Liver (tissue), 9 donors: ENCODE data around the gene MPP7. TPM values are rescaled to one million over a fixed set of nuclear protein-coding genes. Genes with fewer than 3 reads are reported as not detected.

Experiments used
- DNase-seq: peaks from one replicate; pipeline ENCODE4 v3.0.0-alpha.2; 2017; ENCODE audit warnings: low spot score
- H3K27ac ChIP-seq, 2 donors: one replicate each; pipeline ENCODE4 v1.7.0; 2013; ENCODE audit warnings: inconsistent platforms in 2 of 2, low read length in 2 of 2, control low read depth in 1 of 2, low read depth in 1 of 2, mild to moderate bottlenecking in 1 of 2
- H3K27me3 ChIP-seq, 4 donors: one replicate each; pipeline versions ENCODE4 v1.6.1 to v1.7.0; 2013; ENCODE audit warnings: low read length in 3 of 4, inconsistent platforms in 1 of 4, mild to moderate bottlenecking in 1 of 4, moderate library complexity in 1 of 4; ENCODE audit not compliant: control insufficient read depth in 4 of 4, insufficient read depth in 4 of 4
- H3K36me3 ChIP-seq, 4 donors: one replicate each; pipeline versions ENCODE4 v1.6.1 to v1.7.0; 2013; ENCODE audit warnings: low read length in 3 of 4, mild to moderate bottlenecking in 3 of 4, low read depth in 1 of 4, moderate library complexity in 1 of 4; ENCODE audit not compliant: control insufficient read depth in 4 of 4, insufficient read depth in 3 of 4
- H3K4me1 ChIP-seq, 4 donors: one replicate each; pipeline versions ENCODE4 v1.6.1 to v1.7.0; 2013; ENCODE audit warnings: low read length in 3 of 4, mild to moderate bottlenecking in 3 of 4, moderate library complexity in 1 of 4; ENCODE audit not compliant: control insufficient read depth in 4 of 4, insufficient read depth in 4 of 4
- H3K4me3 ChIP-seq, 3 donors: one replicate each; pipeline versions ENCODE4 v1.6.1 to v1.7.0; 2013; ENCODE audit warnings: low read length in 3 of 3, control low read depth in 1 of 3, low read depth in 1 of 3, mild to moderate bottlenecking in 1 of 3
- H3K9ac ChIP-seq, 2 donors: one replicate each; pipeline ENCODE4 v1.7.0; 2013; ENCODE audit warnings: low read length in 2 of 2, mild to moderate bottlenecking in 2 of 2, moderate library complexity in 2 of 2, control low read depth in 1 of 2, low read depth in 1 of 2
- H3K9me3 ChIP-seq, 4 donors: one replicate each; pipeline versions ENCODE4 v1.6.1 to v1.7.0; 2013; ENCODE audit warnings: low read length in 3 of 4; ENCODE audit not compliant: control insufficient read depth in 4 of 4
- EGR1 ChIP-seq, 2 donors: IDR thresholded peaks; 2 replicates each; pipeline ENCODE4 v1.6.1; 2016 to 2018; ENCODE audit warnings: antibody characterized with exemption in 2 of 2, low read depth in 2 of 2
- FOXA1 ChIP-seq: IDR thresholded peaks from 2 replicates; pipeline ENCODE4 v1.6.1; 2016; ENCODE audit warnings: antibody characterized with exemption
- FOXA2 ChIP-seq: IDR thresholded peaks from 2 replicates; pipeline ENCODE4 v1.6.1; 2016; ENCODE audit warnings: antibody characterized with exemption
- HNF4A ChIP-seq, 2 donors: conservative IDR thresholded peaks; 2 replicates each; pipeline ENCODE4 v1.6.1; 2016; ENCODE audit warnings: antibody characterized with exemption in 2 of 2, mild to moderate bottlenecking in 2 of 2
- HNF4G ChIP-seq: IDR thresholded peaks from 2 replicates; pipeline ENCODE4 v1.6.1; 2016; ENCODE audit warnings: antibody characterized with exemption
- JUND ChIP-seq, 2 donors: IDR thresholded peaks; 2 replicates each; pipeline ENCODE4 v1.6.1; 2016; ENCODE audit warnings: antibody characterized with exemption in 2 of 2
- NR2F2 ChIP-seq: IDR thresholded peaks from 2 replicates; pipeline ENCODE4 v1.6.1; 2016; ENCODE audit warnings: antibody characterized with exemption
- RAD21 ChIP-seq, 2 donors: IDR thresholded peaks; 2 replicates each; pipeline ENCODE4 v1.6.1; 2016; ENCODE audit warnings: antibody characterized with exemption in 2 of 2, mild to moderate bottlenecking in 2 of 2
- RXRA ChIP-seq, 2 donors: IDR thresholded peaks; 2 replicates each; pipeline ENCODE4 v1.6.1; 2017 to 2018; ENCODE audit warnings: antibody characterized with exemption in 2 of 2, mild to moderate bottlenecking in 1 of 2
- SP1 ChIP-seq: IDR thresholded peaks from 2 replicates; pipeline ENCODE4 v1.6.1; 2018; ENCODE audit warnings: antibody characterized with exemption, mild to moderate bottlenecking
- TAF1 ChIP-seq: conservative IDR thresholded peaks from 2 replicates; pipeline ENCODE4 v1.6.1; 2016; ENCODE audit warnings: antibody characterized with exemption, mild to moderate bottlenecking
- YY1 ChIP-seq: IDR thresholded peaks from 2 replicates; pipeline ENCODE4 v1.6.1; 2016; ENCODE audit warnings: antibody characterized with exemption, mild to moderate bottlenecking
- WGBS: extraction: QIAGEN DNeasy Blood & Tissue Kit; methylation state at CpG from one replicate; pipeline ENCODE4 v1.1.7; 2013; 5-methylcytosine and 5-hydroxymethylcytosine counted together
- polyA plus RNA-seq, 2 donors: library from polyadenylated mRNA; stranded (reverse) in 1 of 2; unstranded in 1 of 2; fragments of 200-250 nt in 1 of 2; fragments of >200 nt in 1 of 2; fragmentation: Nextera tagmentation in 1 of 2; extraction: Ambion mirVana in 1 of 2; gene quantifications; one replicate each; pipeline versions ENCODE4 v1.2.1 to v1.2.3, GENCODE V29; 2013 to 2015
- total RNA-seq, 2 donors: library from RNA; depleted of rRNA; stranded (reverse); fragments of >200 nt; gene quantifications; one replicate each; pipeline ENCODE4 v1.2.3, GENCODE V29; 2014
- TF ChIP-seq, protein P1 (sequence below): IDR thresholded peaks from 2 replicates; pipeline ENCODE4 v1.6.1; 2016; ENCODE audit warnings: antibody characterized with exemption, mild to moderate bottlenecking
- TF ChIP-seq, protein P2 (sequence below): IDR thresholded peaks from 2 replicates; pipeline ENCODE4 v1.6.1; 2016; ENCODE audit warnings: antibody characterized with exemption
- TF ChIP-seq, protein P3 (sequence below): IDR thresholded peaks from 2 replicates; pipeline ENCODE4 v1.6.1; 2016; ENCODE audit warnings: antibody characterized with exemption
- donor health status: healthy.
- donor health status: healthy.
- donor health status: healthy.
- donor health status: healthy.
- donor health status: healthy.

Gene MPP7
- total and polyA plus RNA-seq, 4 donors, result 0.69 to 3.8 (median 2.5) TPM

- Histone ChIP-seq H3K4me1 (no peaks in the 10 kb centered on the region), H3K27ac (no peak overlapping the region), H3K9ac (no peak overlapping the region), H3K27me3 (peaks cover 0 to 2% (median 0%) of the 10 kb centered on the region in 4 donors), H3K9me3 (no peaks in the 10 kb centered on the region), H3K4me3 (no peak overlapping the region), H3K36me3 (no peaks in the 10 kb centered on the region)
- 95% methylated on average over 1 of the region's 1 CpG for WGBS
- TF ChIP-seq, protein P1, sequence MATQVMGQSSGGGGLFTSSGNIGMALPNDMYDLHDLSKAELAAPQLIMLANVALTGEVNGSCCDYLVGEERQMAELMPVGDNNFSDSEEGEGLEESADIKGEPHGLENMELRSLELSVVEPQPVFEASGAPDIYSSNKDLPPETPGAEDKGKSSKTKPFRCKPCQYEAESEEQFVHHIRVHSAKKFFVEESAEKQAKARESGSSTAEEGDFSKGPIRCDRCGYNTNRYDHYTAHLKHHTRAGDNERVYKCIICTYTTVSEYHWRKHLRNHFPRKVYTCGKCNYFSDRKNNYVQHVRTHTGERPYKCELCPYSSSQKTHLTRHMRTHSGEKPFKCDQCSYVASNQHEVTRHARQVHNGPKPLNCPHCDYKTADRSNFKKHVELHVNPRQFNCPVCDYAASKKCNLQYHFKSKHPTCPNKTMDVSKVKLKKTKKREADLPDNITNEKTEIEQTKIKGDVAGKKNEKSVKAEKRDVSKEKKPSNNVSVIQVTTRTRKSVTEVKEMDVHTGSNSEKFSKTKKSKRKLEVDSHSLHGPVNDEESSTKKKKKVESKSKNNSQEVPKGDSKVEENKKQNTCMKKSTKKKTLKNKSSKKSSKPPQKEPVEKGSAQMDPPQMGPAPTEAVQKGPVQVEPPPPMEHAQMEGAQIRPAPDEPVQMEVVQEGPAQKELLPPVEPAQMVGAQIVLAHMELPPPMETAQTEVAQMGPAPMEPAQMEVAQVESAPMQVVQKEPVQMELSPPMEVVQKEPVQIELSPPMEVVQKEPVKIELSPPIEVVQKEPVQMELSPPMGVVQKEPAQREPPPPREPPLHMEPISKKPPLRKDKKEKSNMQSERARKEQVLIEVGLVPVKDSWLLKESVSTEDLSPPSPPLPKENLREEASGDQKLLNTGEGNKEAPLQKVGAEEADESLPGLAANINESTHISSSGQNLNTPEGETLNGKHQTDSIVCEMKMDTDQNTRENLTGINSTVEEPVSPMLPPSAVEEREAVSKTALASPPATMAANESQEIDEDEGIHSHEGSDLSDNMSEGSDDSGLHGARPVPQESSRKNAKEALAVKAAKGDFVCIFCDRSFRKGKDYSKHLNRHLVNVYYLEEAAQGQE, result no peak
- TF ChIP-seq NR2F2 (no peak), YY1 (no peak), SP1 (no peak), JUND (IDR thresholded peaks at IDR 0.05) (no peak), TAF1 (no peak)
- no peak for DNase-seq
Observed at GRCh38 chr10:28318626-28319025, 15.8 kb upstream of the MPP7 start.

GRCh38 chr10:28317760-28318159 lies 14.9 kb upstream of the MPP7 start:
- H3K9me3 ChIP-seq, result no peaks in the 10 kb centered on the region
- no peak for TF ChIP-seq YY1
- no peak for TF ChIP-seq SP1
- TF ChIP-seq, protein P2, sequence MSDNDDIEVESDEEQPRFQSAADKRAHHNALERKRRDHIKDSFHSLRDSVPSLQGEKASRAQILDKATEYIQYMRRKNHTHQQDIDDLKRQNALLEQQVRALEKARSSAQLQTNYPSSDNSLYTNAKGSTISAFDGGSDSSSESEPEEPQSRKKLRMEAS, result no peak
- no peak for TF ChIP-seq HNF4A (conservative IDR thresholded peaks at IDR 0.05)
- TF ChIP-seq FOXA1, result no peak
- TF ChIP-seq RAD21 (IDR thresholded peaks at IDR 0.05), result no peak
- H3K27me3 ChIP-seq, result peaks cover 0 to 2% (median 0%) of the 10 kb centered on the region in 4 donors
- H3K9ac ChIP-seq, result no peak overlapping the region
- no peaks in the 10 kb centered on the region for H3K4me1 ChIP-seq
- no peak overlapping the region for H3K4me3 ChIP-seq
- 86% methylated on average over 7 of the region's 7 CpGs for WGBS
- H3K36me3 ChIP-seq, result no peaks in the 10 kb centered on the region
- no peak overlapping the region for H3K27ac ChIP-seq
- no peak for DNase-seq

GRCh38 chr10:28316696-28317095 lies 13.8 kb upstream of the MPP7 start:
- no peak overlapping the region for H3K4me3 ChIP-seq

DNA sequence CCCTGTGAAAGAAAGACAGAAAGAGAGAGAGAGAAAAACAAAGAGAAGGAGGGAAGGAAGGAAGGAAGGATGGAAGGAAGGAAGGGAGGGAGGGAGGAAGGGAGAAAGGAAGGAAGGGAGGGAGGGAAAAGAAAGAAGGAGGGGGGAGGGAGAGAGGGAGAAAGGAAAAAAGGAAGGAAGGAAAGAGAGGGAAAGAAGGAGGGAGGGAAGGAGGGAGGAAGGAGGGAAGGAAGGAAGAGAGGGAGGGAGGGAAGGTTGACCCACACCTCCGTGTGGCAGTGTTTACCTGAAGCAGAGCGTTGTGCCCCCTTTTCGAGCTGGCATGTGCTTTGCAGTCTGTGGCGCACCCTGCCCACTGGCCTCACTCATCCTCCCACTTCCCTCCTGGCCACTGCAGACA lies 12.3 kb upstream of the MPP7 start:
- Histone ChIP-seq H3K4me1 (no peaks in the 10 kb centered on the region), H3K4me3 (no peak overlapping the region), H3K9me3 (no peaks in the 10 kb centered on the region), H3K9ac (no peak overlapping the region), H3K36me3 (no peaks in the 10 kb centered on the region), H3K27ac (no peak overlapping the region), H3K27me3 (peaks cover 0 to 2% (median 0%) of the 10 kb centered on the region in 4 donors)
- DNase-seq, result no peak
- WGBS, result 80% methylated on average over 4 of the region's 4 CpGs
- TF ChIP-seq FOXA1 (no peak), HNF4A (conservative IDR thresholded peaks at IDR 0.05) (no peak), RAD21 (IDR thresholded peaks at IDR 0.05) (no peak), TAF1 (no peak), JUND (IDR thresholded peaks at IDR 0.05) (no peak), RXRA (IDR thresholded peaks at IDR 0.05) (no peak), EGR1 (IDR thresholded peaks at IDR 0.05; ENCODE audit: low read depth in 2 of 2) (no peak), NR2F2 (no peak), HNF4G (no peak), FOXA2 (no peak)
- TF ChIP-seq, protein P1, result no peak
- TF ChIP-seq, protein P3, sequence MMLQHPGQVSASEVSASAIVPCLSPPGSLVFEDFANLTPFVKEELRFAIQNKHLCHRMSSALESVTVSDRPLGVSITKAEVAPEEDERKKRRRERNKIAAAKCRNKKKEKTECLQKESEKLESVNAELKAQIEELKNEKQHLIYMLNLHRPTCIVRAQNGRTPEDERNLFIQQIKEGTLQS, result no peak

More at GRCh38 chr10:28316696-28317095, 13.8 kb upstream of the MPP7 start:
- Histone ChIP-seq H3K4me1 (no peaks in the 10 kb centered on the region), H3K9ac (no peak overlapping the region), H3K27ac (no peak overlapping the region), H3K27me3 (peaks cover 0 to 2% (median 0%) of the 10 kb centered on the region in 4 donors), H3K9me3 (no peaks in the 10 kb centered on the region), H3K36me3 (no peaks in the 10 kb centered on the region)
- no peak for DNase-seq
- WGBS, result 89% methylated on average over 5 of the region's 5 CpGs
- no peak for TF ChIP-seq HNF4G
- no peak for TF ChIP-seq YY1
- no peak for TF ChIP-seq FOXA2
- no peak for TF ChIP-seq JUND (IDR thresholded peaks at IDR 0.05)
